OCI-LY7 (cell line): Measurements from ENCODE around the gene PRSS56. TPM values are rescaled to one million over a fixed set of nuclear protein-coding genes. Genes with fewer than 3 reads are reported as not detected.
A peak's percentile ranks its signal among the peaks of the same experiment; 100 is the strongest.

Experiments
- BruUV-seq: library from RNA; stranded (reverse); fragments of 400-500 nt; replicated peaks from 2 replicates; lab custom pipeline; 2021; lab: Mats Ljungman, UMichigan
- CTCF ChIA-PET: fragments of 300-600 bp; sonication (Branson Sonifier 250); formaldehyde crosslinking; loops from one replicate; lab custom pipeline; 2022; ENCODE audit warnings: antibody characterized with exemption; ENCODE audit not compliant: unreplicated experiment; lab: Charles Lee
- POLR2A ChIA-PET: fragments of 300-600 bp; sonication (Branson Sonifier 250); formaldehyde crosslinking; loops from one replicate; lab custom pipeline; 2022; ENCODE audit warnings: antibody characterized with exemption; lab: Charles Lee
- DNase-seq: peaks from one replicate; pipeline ENCODE4 v3.0.0-alpha.2; 2015; ENCODE audit warnings: low spot score
- H2AFZ ChIP-seq: fragments of 200-600 bp; sonication (generic), shearing (Covaris generic); 2 replicates; pipeline ENCODE4 v1.6.1; 2014; ENCODE audit warnings: mild to moderate bottlenecking, antibody characterized with exemption, low read length, moderate library complexity
- H3K27ac ChIP-seq: fragments of 200-600 bp; sonication (generic); 2 replicates; pipeline ENCODE4 v1.5.1; 2014; ENCODE audit warnings: mixed run types, low read depth, mild to moderate bottlenecking, moderate library complexity, low read length, inconsistent platforms; ENCODE audit not compliant: poor library complexity, severe bottlenecking
- H3K36me3 ChIP-seq: fragments of 200-600 bp; sonication (generic); 2 replicates; pipeline ENCODE4 v1.6.1; 2014; ENCODE audit warnings: mild to moderate bottlenecking, antibody characterized with exemption, low read length, moderate library complexity, mixed read lengths; ENCODE audit not compliant: insufficient read depth
- H3K4me1 ChIP-seq: fragments of 200-600 bp; sonication (generic); 2 replicates; pipeline ENCODE4 v1.5.1; 2014; ENCODE audit warnings: mild to moderate bottlenecking, low read length; ENCODE audit not compliant: insufficient read depth, poor library complexity, severe bottlenecking
- H3K4me2 ChIP-seq: fragments of 200-600 bp; sonication (generic); 2 replicates; pipeline ENCODE4 v1.6.1; 2014; ENCODE audit warnings: mild to moderate bottlenecking, low read length
- H3K4me3 ChIP-seq: fragments of 200-600 bp; sonication (generic); 2 replicates; pipeline ENCODE4 v1.5.1; 2014; ENCODE audit warnings: mild to moderate bottlenecking, low read depth, low read length; ENCODE audit not compliant: poor library complexity, severe bottlenecking
- H3K79me2 ChIP-seq: fragments of 200-600 bp; sonication (generic); 2 replicates; pipeline ENCODE4 v1.6.1; 2016; ENCODE audit warnings: low read depth, mild to moderate bottlenecking, low read length, moderate library complexity, mixed read lengths; ENCODE audit not compliant: insufficient read depth
- H3K9me2 ChIP-seq: fragments of 200-600 bp; sonication (generic); 2 replicates; pipeline ENCODE4 v1.6.1; 2016; ENCODE audit warnings: mild to moderate bottlenecking, low read length, mixed read lengths; ENCODE audit not compliant: insufficient read depth
- H3K9me3 ChIP-seq: fragments of 200-600 bp; sonication (generic); 2 replicates; pipeline ENCODE4 v1.6.1; 2014; ENCODE audit warnings: mild to moderate bottlenecking, mixed run types, low read length, mixed read lengths
- H4K20me1 ChIP-seq: fragments of 200-600 bp; sonication (generic); 2 replicates; pipeline ENCODE4 v1.6.1; 2014; ENCODE audit warnings: mild to moderate bottlenecking, antibody characterized with exemption, low read length, moderate library complexity, mixed read lengths; ENCODE audit not compliant: insufficient read depth
- CTCF ChIP-seq: fragments of 200-600 bp; sonication (generic); conservative IDR thresholded peaks from 2 replicates; pipeline ENCODE4 v1.5.1; 2014; ENCODE audit warnings: mild to moderate bottlenecking, antibody characterized with exemption, low read length, moderate library complexity, mixed read lengths
- EZH2phosphoT487 ChIP-seq: fragments of 200-600 bp; sonication (generic); IDR thresholded peaks from 2 replicates; pipeline ENCODE4 v1.6.1; 2018; ENCODE audit warnings: low read depth, borderline replicate concordance, mild to moderate bottlenecking, mixed run types, antibody characterized with exemption, low read length, moderate library complexity, mixed read lengths
- intact Hi-C: fragments of 100-400 bp; cut with micrococcal nuclease; formaldehyde crosslinking; loops from one replicate; pipeline ENCODE4 v1.10.0; 2022; ENCODE audit not compliant: unreplicated experiment
- total RNA-seq, 2 experiments: library from RNA; depleted of rRNA in 1 of 2; stranded (reverse); fragments of >200 nt in 1 of 2; shearing (Covaris generic) in 1 of 2; gene quantifications; 2 replicates each; pipeline ENCODE4 v1.2.3, GENCODE V29; 2014 to 2022

The PRSS56 gene
- total RNA-seq, 2 experiments from 2014 or later, result not detected

GRCh38 chr2:232523402-232523681 is 3.2 kb downstream of the PRSS56 start:
- H3K4me2 ChIP-seq, result no peak overlapping the region
- POLR2A ChIA-PET, result no interaction called here

GRCh38 chr2:232523682-232524597 is 3.8 kb downstream of the PRSS56 start:
- Histone ChIP-seq H3K4me3 (no peak overlapping the region), H4K20me1 (no peaks in the 10 kb centered on the region), H3K4me2 (peak overlapping the region; percentile 52), H2AFZ (no peak overlapping the region), H3K9me3 (no peaks in the 10 kb centered on the region), H3K79me2 (no peaks in the 10 kb centered on the region), H3K27ac (no peak overlapping the region), H3K4me1 (peaks cover 5% of the 10 kb centered on the region), H3K36me3 (no peaks in the 10 kb centered on the region), H3K9me2 (no peaks in the 10 kb centered on the region)
- intact Hi-C loops, result loop anchor here (5.0 to 10.0 kb wide), 2 partner anchors 159 to 197 kb away; no protein-coding TSS in a partner anchor
- POLR2A ChIA-PET, result no interaction called here
- DNase-seq, result peak; percentile 57
- no TSS peak for BruUV-seq
- CTCF ChIA-PET, result interaction anchor here (0.6 kb wide), 2 partner anchors 81 to 156 kb away, joined by 3 read pairs; no protein-coding TSS in a partner anchor
- TF ChIP-seq EZH2phosphoT487 (no peak), CTCF (peak; percentile 72)

More at GRCh38 chr2:232523402-232523681, 3.2 kb downstream of the PRSS56 start:
- Histone ChIP-seq H3K4me3 (no peak overlapping the region), H3K27ac (no peak overlapping the region), H3K9me3 (no peaks in the 10 kb centered on the region), H2AFZ (no peak overlapping the region), H4K20me1 (no peaks in the 10 kb centered on the region), H3K4me1 (no peaks in the 10 kb centered on the region), H3K9me2 (no peaks in the 10 kb centered on the region), H3K79me2 (no peaks in the 10 kb centered on the region), H3K36me3 (no peaks in the 10 kb centered on the region)
- DNase-seq, result no peak
- no peak for TF ChIP-seq CTCF
- no peak for TF ChIP-seq EZH2phosphoT487
- CTCF ChIA-PET, result interaction anchor here (0.6 kb wide), 2 partner anchors 82 to 157 kb away, joined by 3 read pairs; no protein-coding TSS in a partner anchor
- intact Hi-C loops, result loop anchor here (5.0 to 10.0 kb wide), 2 partner anchors 159 to 196 kb away; no protein-coding TSS in a partner anchor
- BruUV-seq, result no TSS peak
